HPDE6-E6E7 (cell line): ENCODE data around the gene ACTR2.

Experiments used
- DNase-seq: peaks from one replicate; pipeline ENCODE4 v3.0.0; 2011; ENCODE audit warnings: missing footprints; ENCODE audit errors: extremely low spot score

ACTR2 gene

DNA sequence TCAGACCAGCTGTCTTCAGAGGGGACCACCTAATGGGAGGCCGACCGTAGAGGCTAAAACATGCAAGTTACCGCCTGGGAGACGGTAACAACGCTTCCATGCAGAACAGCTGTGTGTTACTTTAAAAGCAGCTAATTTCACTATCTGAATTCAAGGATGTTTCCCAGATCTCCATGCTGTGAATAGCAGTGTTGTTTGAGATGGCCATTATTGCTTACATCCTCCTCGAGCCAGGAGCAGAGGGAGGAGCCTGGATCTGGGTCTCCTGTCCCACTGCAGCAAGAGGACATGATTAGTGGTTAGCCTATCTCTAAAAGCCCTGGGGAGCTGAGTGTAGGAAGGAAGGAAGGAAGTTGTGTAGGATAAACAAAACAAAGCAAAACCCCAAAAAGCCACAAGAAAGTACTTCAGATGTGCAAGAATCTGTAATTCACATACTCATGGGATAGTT lies 50.9 kb downstream of the ACTR2 start:
- DNase-seq = no peak

DNA sequence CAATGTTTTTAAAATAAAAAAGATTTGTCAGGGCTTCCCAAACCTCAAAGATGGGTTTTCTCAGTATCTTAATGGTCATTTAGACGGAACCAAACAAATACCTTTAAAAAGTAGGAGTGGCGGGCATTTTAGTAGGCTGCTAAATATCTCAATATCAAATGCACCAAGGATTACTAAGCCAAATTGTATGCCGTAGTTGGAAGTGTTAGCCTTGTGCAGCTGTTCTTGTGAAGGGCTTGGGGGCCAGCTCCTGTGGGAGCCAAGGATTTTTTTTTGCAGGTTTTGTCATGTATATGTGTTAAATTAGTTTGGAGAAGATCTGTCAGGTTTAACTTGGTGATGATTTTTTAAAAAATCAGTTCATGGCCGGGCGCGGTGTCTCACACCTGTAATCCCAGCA lies 52.1 kb downstream of the ACTR2 start:
- DNase-seq = no peak

DNA sequence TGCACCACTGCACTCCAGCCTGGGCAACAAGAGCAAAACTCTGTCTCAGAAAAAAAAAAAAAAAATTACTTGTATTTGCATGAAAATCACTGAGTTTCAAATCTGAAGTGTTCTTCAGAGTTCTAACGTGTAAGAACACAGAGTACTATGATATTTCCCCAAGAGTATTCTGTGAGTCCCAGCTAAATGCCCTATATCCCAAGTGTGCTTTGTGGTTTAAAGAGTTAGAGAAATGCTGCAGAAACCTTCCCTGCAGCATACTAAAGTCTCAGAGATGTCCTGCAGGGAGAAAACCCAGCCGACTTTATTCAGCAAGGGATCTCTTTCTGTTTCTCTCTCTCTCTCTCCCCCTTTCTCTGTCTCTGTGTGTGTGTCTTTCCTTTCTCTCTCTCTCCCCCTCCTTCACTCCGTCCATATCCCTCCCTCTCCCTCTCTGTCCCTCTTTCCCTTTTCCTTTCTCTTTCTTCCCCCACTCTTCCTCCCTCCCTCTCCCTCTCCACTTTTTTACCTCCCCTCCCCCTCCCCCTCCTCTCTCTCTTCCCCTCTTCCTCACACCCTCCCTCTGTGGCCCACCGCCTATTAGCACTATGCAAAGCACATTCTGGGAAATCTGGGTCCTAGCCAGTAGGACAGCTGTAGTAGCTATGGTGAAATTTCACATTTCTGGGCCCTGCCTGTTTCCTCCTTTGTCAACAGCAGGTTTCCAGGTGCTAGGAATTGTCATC lies 54.2 kb downstream of the ACTR2 start:
- DNase-seq = no peak

DNA sequence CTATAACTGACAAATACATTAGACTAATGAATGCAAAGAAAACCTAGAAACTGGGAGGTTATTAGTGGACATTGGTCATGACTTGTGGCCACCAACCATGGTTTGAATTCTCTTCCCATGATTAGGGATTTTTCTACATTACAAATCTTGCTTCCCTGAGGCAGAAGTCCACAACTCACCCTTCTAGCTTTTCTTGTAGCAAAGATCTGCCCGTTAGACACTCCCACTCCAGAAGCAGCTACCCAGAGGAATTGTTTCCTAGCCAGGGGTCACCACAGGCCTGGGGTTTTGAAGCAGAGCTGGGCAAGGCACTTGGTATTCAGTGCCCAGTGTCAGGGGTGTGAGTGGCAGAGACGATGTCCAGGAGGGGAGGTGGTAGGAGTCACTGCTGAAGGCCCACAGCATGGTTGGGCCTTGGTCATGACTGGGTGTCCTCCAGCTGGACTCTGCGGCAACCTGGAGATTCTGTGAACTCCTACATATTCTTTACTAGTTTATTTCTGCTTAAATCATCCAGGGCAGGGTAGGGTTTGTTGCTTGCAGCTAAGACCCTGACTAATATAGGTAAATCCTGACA lies 54.9 kb downstream of the ACTR2 start:
- DNase-seq = no peak

DNA sequence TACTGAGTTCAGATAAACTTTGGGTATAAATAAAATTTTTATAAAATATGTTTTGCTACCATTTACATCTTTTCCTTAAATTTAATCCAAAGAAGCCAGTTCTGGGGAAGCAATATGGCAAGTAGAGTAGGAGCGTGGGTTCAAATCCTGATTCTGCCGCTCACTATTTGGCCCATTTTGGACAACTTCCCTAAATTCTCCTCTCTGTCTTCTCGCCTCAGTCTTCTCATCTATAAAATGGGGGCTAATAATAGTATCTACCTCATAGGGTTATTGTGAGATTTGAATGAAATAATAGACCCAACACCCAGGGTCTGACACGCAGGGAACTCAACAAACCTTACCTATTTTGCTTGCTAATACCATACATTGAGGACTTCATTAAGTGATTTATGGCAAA lies 59.7 kb downstream of the ACTR2 start:
- DNase-seq = no peak

DNA sequence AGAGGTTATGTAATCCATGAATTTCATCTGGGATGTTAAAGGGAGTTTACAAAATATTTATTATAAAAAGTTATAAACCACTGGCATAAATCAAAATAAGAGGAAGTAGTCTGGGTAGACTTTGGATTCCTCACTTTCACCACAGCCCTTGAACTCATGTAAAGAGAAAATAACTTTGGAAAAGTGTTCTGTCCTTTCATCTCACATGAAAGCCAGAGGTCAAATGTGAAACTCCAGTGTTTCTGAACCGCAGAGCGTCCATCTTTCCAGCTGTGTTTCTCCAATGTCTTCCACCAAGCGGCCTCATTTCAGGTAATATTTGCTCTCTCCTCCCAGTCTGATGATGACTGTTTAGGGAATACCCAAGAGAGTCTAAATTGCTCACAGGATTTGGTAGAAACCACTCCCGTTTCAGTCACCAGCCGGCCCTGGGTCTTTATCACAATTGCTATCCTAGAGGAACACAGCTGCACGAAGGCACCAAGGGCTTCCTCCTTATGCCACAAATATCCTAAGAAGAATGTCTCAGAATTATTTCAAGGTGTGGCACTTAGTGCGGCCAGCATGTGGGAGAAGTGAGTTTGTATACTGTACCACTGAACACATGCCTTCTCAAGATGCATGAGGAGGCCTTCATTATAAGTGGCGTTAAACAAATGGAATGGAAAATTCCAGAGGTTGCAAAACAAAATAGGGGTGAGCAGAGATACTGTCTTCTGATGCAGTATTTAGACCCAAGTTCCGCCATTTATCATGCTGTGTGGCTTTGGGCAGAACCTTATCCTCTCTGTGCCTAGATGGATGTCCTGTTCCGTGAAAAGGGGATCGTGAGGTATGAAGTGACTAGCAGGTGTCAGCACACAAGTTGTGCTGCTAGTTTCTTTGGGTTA lies 63.8 kb downstream of the ACTR2 start:
- no peak for DNase-seq

DNA sequence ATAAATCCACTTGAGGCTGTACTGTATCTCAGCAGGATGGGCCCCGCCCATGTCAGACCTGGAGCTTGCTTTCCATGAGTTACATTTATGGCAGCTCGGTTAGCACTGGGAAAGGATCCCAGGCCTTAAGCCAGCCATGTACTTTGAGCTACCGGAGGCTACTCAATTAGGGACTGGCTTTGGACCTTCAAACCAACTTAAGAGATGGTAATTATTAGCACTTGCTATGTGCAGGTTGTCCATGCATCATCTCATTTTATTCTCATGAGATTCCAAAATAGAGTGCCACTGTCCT lies 64.4 kb downstream of the ACTR2 start:
- DNase-seq = no peak

DNA sequence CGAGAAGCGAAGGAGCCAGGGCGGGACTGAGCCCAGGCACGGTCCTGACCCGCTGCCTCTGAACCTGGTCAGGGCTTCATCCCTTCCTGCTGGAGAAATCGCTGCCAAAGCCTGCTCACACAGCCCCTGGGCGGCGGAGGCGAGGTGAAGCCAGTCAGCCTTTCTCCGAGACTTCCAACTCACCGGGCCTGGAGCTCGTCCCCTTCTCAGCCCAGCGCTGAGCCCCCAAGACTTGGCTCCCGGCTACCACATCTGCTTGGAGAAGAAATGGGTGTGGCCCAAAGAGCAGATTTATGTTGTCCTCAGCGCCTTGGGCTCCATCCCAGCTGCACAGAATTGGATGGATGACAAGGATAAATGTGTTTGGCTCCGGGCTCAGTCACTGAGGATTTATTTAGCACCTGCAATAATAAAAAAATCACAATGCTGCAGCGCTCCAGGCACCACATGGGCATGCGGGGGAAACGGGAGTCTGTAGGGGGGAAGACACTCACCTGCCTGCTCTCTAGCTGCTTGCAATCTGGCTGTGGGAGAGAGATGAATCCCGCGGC lies 64.9 kb downstream of the ACTR2 start:
- DNase-seq = no peak

DNA sequence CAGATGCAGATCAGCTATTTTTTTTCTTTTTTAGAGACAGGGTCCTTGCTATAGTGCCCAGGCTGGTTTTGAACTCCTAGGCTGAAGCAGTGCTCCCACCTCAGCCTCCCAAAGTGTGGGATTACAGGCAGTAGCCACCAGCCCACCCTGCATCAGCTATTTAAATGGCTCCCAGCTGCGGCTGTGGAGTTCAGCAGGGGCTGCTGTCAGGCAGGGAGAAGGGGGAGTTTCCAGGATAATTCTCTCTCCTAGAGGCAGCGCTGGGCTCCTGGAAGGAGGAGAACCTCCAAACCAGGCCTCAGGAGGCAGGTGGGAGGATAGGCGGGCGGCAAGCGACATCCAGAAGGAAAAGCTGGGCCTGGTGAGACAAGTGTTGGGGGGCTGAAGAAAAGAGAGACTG lies 65.7 kb downstream of the ACTR2 start:
- no peak for DNase-seq

DNA sequence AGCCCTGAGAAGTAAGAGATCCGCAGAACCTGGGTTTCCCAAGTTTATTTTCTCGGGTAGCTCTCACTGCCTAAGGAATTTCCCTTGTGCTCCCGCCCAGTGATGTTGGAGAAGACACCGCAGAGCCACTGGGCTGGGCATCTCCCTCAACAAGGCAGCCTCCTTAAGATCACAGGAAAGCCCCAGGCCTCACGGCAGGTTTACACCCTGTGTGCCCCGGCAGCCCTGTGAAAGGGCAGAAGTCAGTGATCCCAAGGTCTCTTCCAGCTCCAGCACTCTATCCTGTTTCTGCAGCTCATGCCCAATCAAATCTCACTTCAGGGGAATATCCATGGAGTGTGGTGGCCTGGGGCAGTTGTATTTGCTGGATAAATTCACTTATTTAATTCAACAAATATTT lies 66.5 kb downstream of the ACTR2 start:
- DNase-seq = no peak

DNA sequence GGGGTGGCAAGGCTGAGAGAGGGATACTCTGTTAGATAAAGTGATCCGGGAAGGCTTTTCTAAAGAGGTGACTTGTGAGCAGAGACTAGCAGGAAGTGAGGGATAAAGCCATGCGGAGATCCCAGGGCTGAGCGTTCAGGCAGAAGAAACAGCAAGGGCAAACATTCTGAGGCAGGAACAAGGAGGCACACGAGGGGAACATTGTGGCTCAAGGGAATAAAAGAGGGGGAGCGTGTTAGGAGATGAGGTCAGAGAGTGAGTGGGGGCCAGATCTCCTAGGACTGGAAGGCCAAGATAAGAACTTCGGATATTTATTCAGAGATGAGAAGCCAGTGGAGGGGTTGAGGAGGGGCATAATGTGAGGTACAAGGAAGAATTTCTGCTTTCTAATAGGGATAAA lies 67.1 kb downstream of the ACTR2 start:
- DNase-seq = no peak

DNA sequence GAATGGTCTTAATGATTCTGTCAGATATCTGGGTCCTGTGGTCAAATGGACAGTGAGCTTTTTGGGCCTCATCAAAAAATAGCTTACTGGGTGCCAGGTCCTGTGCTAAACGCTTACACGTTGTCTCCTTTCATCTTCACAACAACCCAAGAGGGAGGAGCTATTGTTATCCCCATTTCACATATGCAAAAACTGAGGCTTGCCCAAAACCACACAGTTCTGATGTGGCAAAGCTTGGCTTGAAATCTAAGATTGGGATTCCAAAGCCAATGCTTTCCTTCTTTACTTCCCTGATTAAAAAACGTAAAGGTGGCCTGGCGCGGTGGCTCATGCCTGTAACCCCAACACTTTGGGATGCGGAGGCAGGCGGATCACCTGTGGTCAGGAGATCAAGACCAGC lies 69.3 kb downstream of the ACTR2 start:
- no peak for DNase-seq

DNA sequence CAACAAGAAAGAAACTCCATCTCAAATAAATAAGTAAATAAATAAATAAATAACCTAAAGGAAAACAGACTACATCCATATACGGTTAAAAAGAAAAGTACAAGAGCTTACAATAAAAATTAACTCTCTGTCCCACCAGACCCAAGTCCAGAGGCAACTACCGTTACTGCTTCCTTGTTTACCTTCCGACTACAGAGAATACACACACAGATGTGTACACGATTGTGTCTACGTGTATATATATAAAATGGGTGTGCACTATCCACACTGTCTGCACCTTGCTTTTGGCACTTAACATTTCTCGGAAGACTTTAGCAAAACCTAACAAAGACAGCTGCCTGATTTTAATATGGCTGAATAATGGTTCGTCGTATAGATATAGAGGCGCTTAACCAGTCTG lies 69.9 kb downstream of the ACTR2 start:
- DNase-seq = no peak

DNA sequence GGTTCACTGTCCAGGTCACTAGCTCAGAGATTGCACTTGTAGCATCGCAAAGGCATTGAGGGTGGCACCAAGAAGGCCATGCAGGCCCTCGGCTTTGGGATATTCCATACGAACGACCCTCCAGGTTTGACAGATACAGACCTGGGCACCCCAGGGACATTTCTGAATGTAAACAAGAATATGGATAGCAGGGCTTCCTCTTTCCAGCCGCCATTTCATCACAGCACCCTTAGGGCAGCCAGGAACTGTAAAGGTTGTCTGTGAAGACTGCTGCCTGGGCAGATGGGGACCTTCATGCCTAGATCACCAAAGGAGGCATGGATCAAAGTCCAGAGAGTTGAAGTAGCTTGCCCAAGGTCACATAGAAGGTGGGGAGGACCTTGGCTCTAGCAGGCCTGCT lies 70.5 kb downstream of the ACTR2 start:
- DNase-seq = no peak

DNA sequence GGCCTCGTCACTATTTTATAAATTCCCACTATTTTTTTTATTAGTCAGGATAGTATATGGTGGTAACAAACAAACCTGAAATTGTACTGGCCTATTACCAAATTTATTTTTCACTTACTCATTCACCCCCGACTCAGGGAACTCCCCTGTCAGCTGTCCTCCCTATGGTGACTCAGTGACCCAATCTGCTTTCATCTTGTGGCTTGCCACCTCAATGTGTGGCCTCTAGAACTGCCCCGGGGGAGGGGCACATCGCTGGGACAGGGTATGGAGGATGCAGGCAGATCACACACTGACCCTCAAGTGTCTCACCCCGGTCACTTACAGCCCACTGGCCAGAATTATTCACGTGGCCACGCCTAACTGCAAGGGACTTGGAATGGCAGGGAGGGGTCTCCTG lies 71.6 kb downstream of the ACTR2 start:
- no peak for DNase-seq

DNA sequence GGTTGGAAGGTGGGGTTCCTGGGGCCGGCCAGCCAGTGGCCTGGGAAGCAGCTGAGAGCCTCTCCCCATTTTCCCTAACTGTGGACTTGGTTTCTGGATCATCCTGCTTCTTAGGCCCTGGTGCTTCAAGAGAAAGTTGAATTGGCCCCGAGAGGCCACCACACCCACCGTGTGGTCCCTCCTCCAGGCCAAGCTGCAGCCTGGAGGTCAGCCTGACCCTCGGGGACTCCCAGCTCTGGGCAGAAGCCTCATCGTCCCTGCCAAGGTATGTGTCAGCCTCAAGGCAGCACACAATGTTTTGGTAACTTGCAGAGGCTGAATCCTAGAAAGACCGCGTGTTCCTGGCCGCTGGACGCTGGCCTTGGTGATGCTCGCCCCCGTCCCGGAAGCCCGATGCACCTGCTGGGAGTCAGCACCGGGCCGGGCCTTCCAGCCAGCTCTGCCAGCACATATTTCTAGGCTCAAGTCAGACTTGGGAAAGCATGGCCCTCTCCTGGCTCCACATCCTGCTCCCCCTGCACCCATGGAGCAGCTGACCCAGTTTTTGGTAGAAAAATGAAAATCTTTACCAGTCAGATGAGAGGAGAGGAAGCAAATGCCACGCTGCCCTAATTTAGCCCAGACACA lies 72.6 kb downstream of the ACTR2 start:
- no peak for DNase-seq

DNA sequence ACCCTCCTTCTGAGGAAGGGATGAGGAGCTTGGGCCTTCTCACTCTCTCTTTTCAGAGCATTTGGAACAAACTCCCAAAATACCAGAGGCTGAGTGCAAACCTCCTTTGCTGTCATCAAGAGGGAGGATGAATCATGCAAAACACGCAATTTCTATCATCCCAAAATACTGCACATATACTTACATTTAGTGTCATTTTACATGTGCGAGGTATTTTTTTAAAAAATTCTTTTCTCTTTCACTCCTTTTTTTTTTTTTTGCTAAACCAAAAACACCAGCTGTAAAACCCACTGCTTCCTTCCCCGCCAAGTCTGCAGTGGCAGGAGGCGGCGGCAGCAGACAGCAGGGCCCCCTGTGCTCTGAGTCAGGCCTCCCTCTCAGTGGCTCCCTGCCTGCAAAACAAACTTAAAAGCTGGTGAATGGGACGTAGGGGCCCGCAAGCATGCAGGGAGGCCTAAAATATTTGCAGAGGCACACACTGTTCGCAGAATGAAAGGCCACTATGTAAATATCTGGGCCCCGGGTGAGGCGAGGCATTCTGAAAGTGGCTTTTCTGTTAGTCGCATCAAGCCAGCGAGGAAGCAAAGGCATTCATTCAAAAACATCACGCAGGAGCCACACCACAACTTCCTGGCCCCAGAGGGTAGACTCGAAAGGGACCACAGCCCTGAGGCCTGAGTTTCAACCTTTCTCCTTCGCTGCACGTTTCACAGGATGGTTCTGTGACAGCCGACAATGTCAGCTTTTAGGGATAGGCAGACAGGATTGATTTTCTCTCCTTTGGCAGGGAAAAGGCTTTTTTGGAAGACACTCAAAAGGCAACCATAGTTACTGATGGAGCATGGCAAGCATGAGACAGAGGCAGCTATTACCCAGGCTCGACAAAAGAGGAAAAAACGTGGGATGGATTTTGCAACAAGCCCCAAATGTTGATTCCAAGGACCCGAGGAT lies 73.4 kb downstream of the ACTR2 start:
- DNase-seq = no peak

DNA sequence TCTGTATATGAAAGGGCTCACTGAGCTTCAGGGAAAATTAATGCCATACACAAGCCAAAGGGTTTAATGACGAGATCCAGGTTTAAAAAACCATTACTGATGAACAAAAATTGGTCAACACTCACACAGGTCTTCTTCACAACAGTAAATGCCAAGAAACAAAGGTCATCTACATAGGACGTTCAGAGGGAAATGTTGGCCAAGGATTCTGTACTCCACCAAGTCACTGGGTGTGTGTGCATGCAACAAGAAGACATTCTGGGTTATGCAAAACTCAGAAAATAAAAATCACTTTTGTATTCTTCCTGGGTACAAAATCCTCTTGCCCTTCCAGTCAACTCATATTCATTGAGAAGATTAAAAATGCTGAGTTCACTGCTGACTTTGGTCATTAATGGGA lies 78.3 kb downstream of the ACTR2 start:
- no peak for DNase-seq

DNA sequence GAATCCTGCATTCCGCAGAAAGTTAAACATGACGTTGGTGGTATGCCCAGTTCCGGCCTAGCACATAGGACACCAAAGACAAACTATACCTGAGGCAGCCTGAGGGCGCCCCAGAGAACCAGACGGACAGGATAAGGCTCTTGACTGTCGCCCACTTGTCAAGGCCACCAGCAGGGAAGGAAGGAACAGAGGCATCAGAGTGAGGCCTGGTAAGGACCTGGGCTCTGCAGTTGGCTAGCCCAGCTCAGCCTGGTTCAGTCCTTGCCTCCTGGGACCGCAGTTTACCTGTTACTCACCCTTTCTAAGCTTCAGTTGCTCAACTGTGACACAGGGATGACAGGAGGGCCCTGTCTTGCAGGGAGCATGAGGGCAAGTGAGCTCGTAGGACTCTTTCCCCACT lies 82.1 kb downstream of the ACTR2 start:
- no peak for DNase-seq

DNA sequence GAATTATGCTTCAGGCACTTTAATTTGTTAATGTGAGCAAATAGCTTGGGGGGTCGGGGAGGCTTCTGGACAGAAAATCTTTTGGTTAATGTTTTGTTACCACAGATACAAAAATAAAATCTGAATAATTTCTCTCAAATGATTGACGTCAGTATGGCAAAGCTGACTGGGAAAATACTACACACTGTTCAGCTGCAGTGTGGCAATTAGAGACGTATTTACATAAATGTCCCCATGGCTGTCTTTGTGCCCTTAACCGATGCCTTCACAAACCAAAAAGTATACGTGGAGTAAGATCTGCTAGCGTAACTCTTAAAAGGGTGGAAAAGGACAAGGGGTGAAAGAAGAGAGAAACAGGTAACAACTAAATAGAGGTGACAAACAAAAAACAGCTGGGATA lies 83.4 kb downstream of the ACTR2 start:
- DNase-seq = no peak

DNA sequence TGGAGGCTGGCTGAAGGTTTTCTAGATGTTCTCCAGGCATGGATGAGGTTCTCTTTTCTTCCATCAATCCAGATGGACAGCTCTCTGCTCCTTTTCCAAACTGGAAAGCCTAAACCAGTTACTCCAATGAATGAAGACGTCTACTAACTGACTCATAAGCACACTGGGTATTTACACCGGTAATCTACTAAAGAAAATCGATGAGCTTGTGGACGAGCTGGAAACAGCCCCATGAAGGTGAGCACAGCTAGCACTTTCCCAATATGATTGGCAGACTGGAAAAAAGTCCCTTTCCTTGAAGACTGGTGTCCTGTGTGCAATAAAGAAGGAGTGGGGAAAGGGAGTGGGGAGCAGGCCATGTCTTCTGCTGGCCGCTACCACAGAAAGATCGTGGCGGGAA lies 84.0 kb downstream of the ACTR2 start:
- DNase-seq = no peak
